Peyer's patch (tissue), 4 donors: ENCODE measurements around the gene ODC1.
A peak's percentile ranks its signal among the peaks of the same experiment; 100 is the strongest.

ENCODE experiments used
- CTCF ChIP-seq, 6 experiments: fragments of 450-650 bp in 4 of 6; fragments of 200-600 bp in 2 of 6; sonication (generic) in 1 of 6; IDR thresholded peaks; one replicate each; pipeline ENCODE4 v1.5.1; 2017 to 2019; ENCODE audit warnings: antibody characterized with exemption in 6 of 6, mild to moderate bottlenecking in 3 of 6, moderate library complexity in 1 of 6
- POLR2A ChIP-seq, 2 donors: fragments of 450-650 bp; IDR thresholded peaks; one replicate each; pipeline ENCODE4 v1.5.1; 2017; ENCODE audit warnings: antibody characterized with exemption in 2 of 2, mild to moderate bottlenecking in 2 of 2, moderate library complexity in 2 of 2

DNA sequence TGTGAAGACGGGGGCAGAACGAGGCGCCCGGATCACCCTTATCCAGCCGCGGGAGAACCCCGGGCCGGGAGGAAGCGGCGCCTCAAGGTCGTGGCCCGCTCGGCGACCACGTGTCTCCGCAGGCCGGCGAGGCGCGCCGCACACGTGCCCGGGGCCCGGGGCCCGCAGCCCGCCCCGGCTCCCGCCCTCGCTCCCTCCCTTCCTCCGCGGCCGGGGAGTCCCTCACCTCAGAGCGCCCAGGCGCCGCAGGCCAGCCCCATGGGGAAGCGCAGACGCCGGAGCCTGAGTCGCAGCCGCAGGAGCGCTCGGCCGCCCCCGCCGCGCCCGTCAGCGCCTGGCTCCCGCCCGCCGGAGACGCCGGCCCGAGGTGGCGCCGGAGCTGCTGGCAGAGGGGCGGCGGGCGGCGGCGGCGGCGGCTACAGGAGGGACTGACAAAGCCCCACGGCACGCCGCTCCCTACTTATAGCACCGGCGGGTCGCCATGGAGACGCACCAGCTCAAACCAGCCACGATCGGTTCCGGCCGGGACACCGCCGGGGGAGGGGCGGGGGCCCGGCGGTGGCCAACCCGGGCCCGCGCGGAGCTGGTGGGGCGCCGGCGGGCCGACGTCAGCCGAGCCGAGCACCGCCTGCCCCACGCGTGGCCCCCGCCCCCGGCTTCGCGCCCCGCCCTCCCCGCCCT is at the start of gene ODC1:
- peak in 1 of 6 experiments; percentile 0 for TF ChIP-seq CTCF (IDR thresholded peaks at IDR 0.05)
- TF ChIP-seq POLR2A (IDR thresholded peaks at IDR 0.05): peak in 1 of 2 donors; percentile 90
